A549 (cell line): ENCODE results near the gene MNS1. TPM values are rescaled to one million over a fixed set of nuclear protein-coding genes. Genes with fewer than 3 reads are reported as not detected.
A peak's percentile ranks its signal among the peaks of the same experiment; 100 is the strongest.

Experiments used
- ATAC-seq, 2 experiments: fragments of 200-7000 bp in 1 of 2; fragments of >200 bp in 1 of 2; cut with Nextera tagmentation in 1 of 2; cut with Tn5 transposase in 1 of 2; 3 replicates each; pipeline versions ENCODE4 v1.8.0 to v1.9.1; 2018 to 2020; ENCODE audit warnings: mild to moderate bottlenecking in 1 of 2, moderate library complexity in 1 of 2
- CTCF ChIA-PET: fragments of 300-600 bp; sonication (Branson Sonifier 250); formaldehyde crosslinking; extraction: SDS; loops from one replicate; lab custom pipeline; 2021; ENCODE audit warnings: antibody characterized with exemption, inconsistent platforms; lab: Yijun Ruan, JAX
- POLR2A ChIA-PET: fragments of 350-600 bp; formaldehyde crosslinking; extraction: SDS; loops from one replicate; lab custom pipeline; 2021; ENCODE audit warnings: antibody characterized with exemption, inconsistent platforms; lab: Yijun Ruan, JAX
- DNase-seq, 2 experiments: peaks; one replicate each; pipeline versions ENCODE4 v3.0.0 to v3.0.0-alpha.2; 2011 to 2016; ENCODE audit warnings: low read depth in 1 of 2, low spot score in 1 of 2
- FAIRE-seq: peaks from 2 replicates; lab custom pipeline; 2011; peaks lifted over from hg19 to GRCh38; lab: Jason Lieb, UNC
- H3K27ac ChIP-seq, 2 experiments: fragments of >200 bp; sonication (Bioruptor Twin); formaldehyde crosslinking; 3 replicates each; pipeline ENCODE4 v1.5.1; 2016 to 2017
- H3K4me1 ChIP-seq: fragments of >200 bp; sonication (Bioruptor Twin); formaldehyde crosslinking; 3 replicates; pipeline ENCODE4 v1.6.1; 2016
- H3K4me2 ChIP-seq: fragments of >200 bp; sonication (Bioruptor Twin); formaldehyde crosslinking; 3 replicates; pipeline ENCODE4 v1.6.1; 2016
- H3K4me3 ChIP-seq: fragments of >200 bp; sonication (Bioruptor Twin); formaldehyde crosslinking; 3 replicates; pipeline ENCODE4 v1.5.1; 2016
- H3K9me3 ChIP-seq: fragments of >200 bp; sonication (Bioruptor Twin); formaldehyde crosslinking; 3 replicates; pipeline ENCODE4 v1.6.1; 2016
- CHD2 ChIP-seq: fragments of 150-350 bp; IDR thresholded peaks from 2 replicates; pipeline ENCODE4 v1.6.1; 2014; ENCODE audit warnings: low read length; ENCODE audit not compliant: partially characterized antibody
- EHF ChIP-seq: fragments of 250-450 bp; sonication (Bioruptor Pico); IDR thresholded peaks from 2 replicates; pipeline ENCODE4 v1.5.0; 2020; ENCODE audit warnings: mild to moderate bottlenecking
- ELK1 ChIP-seq: fragments of 150-350 bp; IDR thresholded peaks from 2 replicates; pipeline ENCODE4 v1.6.1; 2014; ENCODE audit warnings: low read depth, mild to moderate bottlenecking, low read length
- HDAC2 ChIP-seq: fragments of 200-600 bp; sonication (generic); IDR thresholded peaks from 2 replicates; pipeline ENCODE4 v1.6.1; 2016
- HMGXB4 ChIP-seq: fragments of 250-450 bp; sonication (Bioruptor Pico); IDR thresholded peaks from 2 replicates; pipeline ENCODE4 v1.5.0; 2021; ENCODE audit warnings: mild to moderate bottlenecking, moderate library complexity, borderline replicate concordance
- JUN ChIP-seq, 2 experiments: fragments of >200 bp; sonication (Bioruptor Twin); formaldehyde crosslinking; IDR thresholded peaks; 2 replicates in 1 of 2; 3 replicates in 1 of 2; pipeline ENCODE4 v1.6.1; 2016 to 2017
- JUNB ChIP-seq: fragments of >200 bp; sonication (Bioruptor Twin); formaldehyde crosslinking; IDR thresholded peaks from 2 replicates; pipeline ENCODE4 v1.6.1; 2016
- MAX ChIP-seq: IDR thresholded peaks from 2 replicates; pipeline ENCODE4 v1.6.1; 2012
- NR3C1 ChIP-seq: fragments of >200 bp; sonication (Bioruptor Twin); formaldehyde crosslinking; IDR thresholded peaks from 3 replicates; pipeline ENCODE4 v1.6.1; 2017
- PHF8 ChIP-seq: fragments of 200-600 bp; sonication (generic); IDR thresholded peaks from 2 replicates; pipeline ENCODE4 v1.6.1; 2016; ENCODE audit warnings: low read depth, mild to moderate bottlenecking, antibody characterized with exemption, moderate library complexity, borderline replicate concordance
- RCOR1 ChIP-seq: fragments of 150-350 bp; IDR thresholded peaks from 2 replicates; pipeline ENCODE4 v1.6.1; 2014; ENCODE audit warnings: antibody characterized with exemption, low read length, low read depth
- RFX5 ChIP-seq: fragments of 450-650 bp; IDR thresholded peaks from 2 replicates; pipeline ENCODE4 v1.7.1; 2014; ENCODE audit warnings: antibody characterized with exemption, mild to moderate bottlenecking, moderate library complexity
- SMC3 ChIP-seq: fragments of >200 bp; sonication (Bioruptor Twin); formaldehyde crosslinking; IDR thresholded peaks from 3 replicates; pipeline ENCODE4 v1.6.1; 2018; ENCODE audit warnings: inconsistent platforms
- SREBF2 ChIP-seq: fragments of 450-650 bp; IDR thresholded peaks from 2 replicates; pipeline ENCODE4 v1.6.1; 2014; ENCODE audit warnings: mild to moderate bottlenecking, moderate library complexity
- TFCP2L1 ChIP-seq: fragments of 250-450 bp; sonication (Bioruptor Pico); IDR thresholded peaks from 2 replicates; pipeline ENCODE4 v1.5.0; 2021; ENCODE audit warnings: mild to moderate bottlenecking
- TP53 ChIP-seq: fragments of 250-450 bp; sonication (Bioruptor Pico); IDR thresholded peaks from 2 replicates; pipeline ENCODE4 v1.5.0; 2021; ENCODE audit warnings: mild to moderate bottlenecking, moderate library complexity
- USF2 ChIP-seq: fragments of 450-650 bp; IDR thresholded peaks from 2 replicates; pipeline ENCODE4 v1.6.1; 2014; ENCODE audit warnings: antibody characterized with exemption
- ZNF302 ChIP-seq: fragments of 250-450 bp; sonication (Bioruptor Pico); IDR thresholded peaks from 2 replicates; pipeline ENCODE4 v1.9.0; 2021; ENCODE audit warnings: inconsistent platforms, mild to moderate bottlenecking, moderate library complexity
- ZSCAN20 ChIP-seq: fragments of 250-450 bp; sonication (Bioruptor Pico); IDR thresholded peaks from 2 replicates; pipeline ENCODE4 v1.8.0; 2022; ENCODE audit warnings: mild to moderate bottlenecking, moderate library complexity
- WGBS: methylation state at CpG from one replicate; pipeline ENCODE4 v1.1.6; 2017; ENCODE audit errors: missing lambda C conversion rate; 5-methylcytosine and 5-hydroxymethylcytosine counted together
- polyA plus RNA-seq, 4 experiments: library from polyadenylated mRNA; depleted of rRNA in 3 of 4; stranded (reverse); fragments of >200 nt; fragmentation: RNase III in 1 of 4; extraction: RNeasy Plus Mini Kit Qiagen cat#74134 plus additional on column Dnase treatment in 1 of 4; gene quantifications; 2 replicates in 3 of 4; 3 replicates in 1 of 4; pipeline ENCODE4 v1.2.3, GENCODE V29; 2011 to 2017

Gene MNS1
- polyA plus RNA-seq, 2 of the 4 experiments (the other 2 are of a cell fraction), result 4.4 to 5.2 TPM

- H3K4me2 ChIP-seq, result no peak overlapping the region
- 0 out of 3 replicates have a peak, but pooled peaks cover 3% of the 10 kb centered on the region for H3K4me1 ChIP-seq
- no peaks in the 10 kb centered on the region for H3K9me3 ChIP-seq
- no peak for ATAC-seq
- H3K4me3 ChIP-seq, result no peak overlapping the region
- no peak for FAIRE-seq
- no peak overlapping the region for H3K27ac ChIP-seq
- no peak for TF ChIP-seq ZSCAN20 (CRISPR knock-in tag)
- TF ChIP-seq MAX, result no peak
- no peak for TF ChIP-seq JUNB
- TF ChIP-seq TP53 (CRISPR knock-in tag), result no peak
- no peak for TF ChIP-seq RCOR1
- TF ChIP-seq CHD2, result no peak
- TF ChIP-seq SMC3, result no peak
- TF ChIP-seq HDAC2, result no peak
- no peak for TF ChIP-seq HMGXB4
- no peak for TF ChIP-seq PHF8
- CTCF ChIA-PET, result interaction anchor here (1.7 kb wide), 2 partner anchors 13 to 22 kb away, joined by 5 to 7 read pairs; no protein-coding TSS in a partner anchor
- DNase-seq, result no peak
- POLR2A ChIA-PET, result no interaction called here
Measured at GRCh38 chr15:56469483-56469882, 4.5 kb upstream of the MNS1 start.

- no peak overlapping the region for H3K4me3 ChIP-seq
- CTCF ChIA-PET, result interaction anchor here (1.7 kb wide), 1 partner anchor 14 kb away, joined by 5 read pairs; no protein-coding TSS in a partner anchor
Measured at GRCh38 chr15:56468401-56468800, 3.5 kb upstream of the MNS1 start.

GRCh38 chr15:56467616-56468015 is 2.7 kb upstream of the MNS1 start:
- DNase-seq, result no peak
- POLR2A ChIA-PET, result no interaction called here
- Histone ChIP-seq H3K4me1 (peaks cover 6% of the 10 kb centered on the region; the same call in 1 of the 3 replicates), H3K9me3 (no peaks in the 10 kb centered on the region), H3K27ac (no peak overlapping the region), H3K4me3 (no peak overlapping the region), H3K4me2 (peak overlapping the region; percentile 42; the same call in 1 of the 3 replicates)
- 28% methylated on average over 3 of the region's 3 CpGs for WGBS
- FAIRE-seq, result peak; percentile 39
- TF ChIP-seq TP53 (CRISPR knock-in tag), result no peak
- TF ChIP-seq HMGXB4, result no peak
- no peak for TF ChIP-seq EHF
- CTCF ChIA-PET, result interaction anchor here (1.6 kb wide), 1 partner anchor 24 kb away, joined by 4 read pairs; no protein-coding TSS in a partner anchor
- ATAC-seq, result no peak

More at GRCh38 chr15:56468401-56468800, 3.5 kb upstream of the MNS1 start:
- Histone ChIP-seq H3K9me3 (no peaks in the 10 kb centered on the region), H3K4me1 (peaks cover 6% of the 10 kb centered on the region; the same call in 1 of the 3 replicates), H3K4me2 (peak overlapping the region; percentile 42), H3K27ac (no peak overlapping the region)
- 52% methylated on average over 2 of the region's 2 CpGs for WGBS
- POLR2A ChIA-PET, result no interaction called here
- ATAC-seq, result no peak
- TF ChIP-seq RFX5 (no peak), ZNF302 (CRISPR knock-in tag) (no peak), JUN (IDR thresholded peaks at IDR 0.05) (no peak), USF2 (no peak), TFCP2L1 (CRISPR knock-in tag) (no peak), ELK1 (no peak), SREBF2 (no peak), NR3C1 (no peak)
- peak; percentile 56 for FAIRE-seq
- DNase-seq, result no peak
